Measurements from ENCODE around the gene TSPAN1.
A peak's percentile ranks its signal among the peaks of the same experiment; 100 is the strongest.

TSPAN1 gene

GRCh38 chr1:46160212-46160611, 14.7 kb upstream of the TSPAN1 start:
- no peak for DNase-seq (ENCODE audit: low spot score)

GRCh38 chr1:46166521-46167462, 8.1 kb upstream of the TSPAN1 start:
- peak; percentile 60 for DNase-seq (ENCODE audit: low spot score)

GRCh38 chr1:46168477-46168876, 6.4 kb upstream of the TSPAN1 start:
- no peak for DNase-seq (ENCODE audit: low spot score)

- no peak for DNase-seq (ENCODE audit: low spot score)
These were observed 5.0 kb upstream of the TSPAN1 start for GRCh38 chr1:46169811-46170454.

- DNase-seq (ENCODE audit: low spot score): peak; percentile 17
These were observed 3.5 kb upstream of the TSPAN1 start for GRCh38 chr1:46171351-46171750.

GRCh38 chr1:46171871-46172270, 3.0 kb upstream of the TSPAN1 start:
- peak; percentile 95 for DNase-seq (ENCODE audit: low spot score)

- no peak for DNase-seq (ENCODE audit: low spot score)
These were observed 2.6 kb upstream of the TSPAN1 start for GRCh38 chr1:46172321-46172720.

GRCh38 chr1:46173361-46173856, 1.5 kb upstream of the TSPAN1 start:
- peak; percentile 95 for DNase-seq (ENCODE audit: low spot score)

- no peak for DNase-seq (ENCODE audit: low spot score)
These were observed 356 bp downstream of the TSPAN1 start for GRCh38 chr1:46175243-46175642.

- DNase-seq (ENCODE audit: low spot score): no peak
These were observed 1.5 kb downstream of the TSPAN1 start, which contains the start of gene P3R3URF for GRCh38 chr1:46176211-46176865. Gene P3R3URF (minus strand): TSS chr1:46176488. CDS start chr1:46176471, 17 bp downstream.

GRCh38 chr1:46179138-46180081, 4.5 kb downstream of the TSPAN1 start:
- DNase-seq (ENCODE audit: low spot score): peak; percentile 96

GRCh38 chr1:46180082-46180616, 5.3 kb downstream of the TSPAN1 start:
- peak; percentile 27 for DNase-seq (ENCODE audit: low spot score)

- DNase-seq (ENCODE audit: low spot score): no peak
These were observed 6.7 kb downstream of the TSPAN1 start for GRCh38 chr1:46181343-46182260.

GRCh38 chr1:46183079-46183847, 8.4 kb downstream of the TSPAN1 start:
- peak; percentile 57 for DNase-seq (ENCODE audit: low spot score)

- no peak for DNase-seq (ENCODE audit: low spot score)
These were observed 9.2 kb downstream of the TSPAN1 start for GRCh38 chr1:46183926-46184557.

GRCh38 chr1:46184920-46185658, 10.2 kb downstream of the TSPAN1 start:
- no peak for DNase-seq (ENCODE audit: low spot score)

- DNase-seq (ENCODE audit: low spot score): no peak
These were observed 11.2 kb downstream of the TSPAN1 start for GRCh38 chr1:46186076-46186475.
